HG02642 (cell line): ENCODE results near the gene FBXW7.
A peak's percentile ranks its signal among the peaks of the same experiment; 100 is the strongest.
"Not testable (repeated sequence)": the region's sequence is repeated elsewhere in the genome, so short reads cannot be mapped to it uniquely, and the experiment has no call there.

Experiments used
- ATAC-seq: cut with Tn5 transposase; IDR thresholded peaks from one replicate; pipeline ENCODE4 v1.9.1; 2021; ENCODE audit warnings: mild to moderate bottlenecking; ENCODE audit not compliant: unreplicated experiment, poor library complexity

Gene FBXW7

GRCh38 chr4:152545088-152545487 lies 9.2 kb upstream of the FBXW7 start:
- no peak for ATAC-seq

GRCh38 chr4:152544533-152544932 lies 8.6 kb upstream of the FBXW7 start:
- ATAC-seq, result not testable (repeated sequence)

- ATAC-seq, result no peak
Measured at GRCh38 chr4:152540941-152541340, 5.0 kb upstream of the FBXW7 start.

GRCh38 chr4:152540293-152540674 lies 4.4 kb upstream of the FBXW7 start:
- ATAC-seq, result peak; percentile 34

- no peak for ATAC-seq
Measured at GRCh38 chr4:152539556-152540292, 3.8 kb upstream of the FBXW7 start.

- ATAC-seq, result no peak
Measured at GRCh38 chr4:152537881-152538280, 2.0 kb upstream of the FBXW7 start.

- ATAC-seq, result peak; percentile 37
Measured at GRCh38 chr4:152536545-152537182, 772 bp upstream of the FBXW7 start.

- ATAC-seq, result peak; percentile 10
Measured at GRCh38 chr4:152535360-152535902, 461 bp downstream of the FBXW7 start.

GRCh38 chr4:152534541-152535359 lies 1.1 kb downstream of the FBXW7 start:
- ATAC-seq, result no peak

- ATAC-seq, result no peak
Measured at GRCh38 chr4:152531479-152531878, 4.4 kb downstream of the FBXW7 start.

GRCh38 chr4:152530600-152530999 lies 5.3 kb downstream of the FBXW7 start:
- ATAC-seq, result no peak

- no peak for ATAC-seq
Measured at GRCh38 chr4:152529880-152530279, 6.0 kb downstream of the FBXW7 start.

- no peak for ATAC-seq
Measured at GRCh38 chr4:152528060-152528459, 7.8 kb downstream of the FBXW7 start.

GRCh38 chr4:152525878-152526277 lies 10.0 kb downstream of the FBXW7 start:
- peak; percentile 67 for ATAC-seq

- no peak for ATAC-seq
Measured at GRCh38 chr4:152524427-152524826, 11.5 kb downstream of the FBXW7 start.

- ATAC-seq, result no peak
Measured at GRCh38 chr4:152523731-152524130, 12.2 kb downstream of the FBXW7 start.

GRCh38 chr4:152522754-152523153 lies 13.1 kb downstream of the FBXW7 start:
- ATAC-seq, result no peak

- no peak for ATAC-seq
Measured at GRCh38 chr4:152522245-152522644, 13.6 kb downstream of the FBXW7 start.

- ATAC-seq, result no peak
Measured at GRCh38 chr4:152516156-152516555, 19.7 kb downstream of the FBXW7 start.

GRCh38 chr4:152515678-152516077 lies 20.2 kb downstream of the FBXW7 start:
- no peak for ATAC-seq

GRCh38 chr4:152514356-152514755 lies 21.5 kb downstream of the FBXW7 start:
- no peak for ATAC-seq
